ENCODE data around the gene LMO4.

Gene LMO4

DNA sequence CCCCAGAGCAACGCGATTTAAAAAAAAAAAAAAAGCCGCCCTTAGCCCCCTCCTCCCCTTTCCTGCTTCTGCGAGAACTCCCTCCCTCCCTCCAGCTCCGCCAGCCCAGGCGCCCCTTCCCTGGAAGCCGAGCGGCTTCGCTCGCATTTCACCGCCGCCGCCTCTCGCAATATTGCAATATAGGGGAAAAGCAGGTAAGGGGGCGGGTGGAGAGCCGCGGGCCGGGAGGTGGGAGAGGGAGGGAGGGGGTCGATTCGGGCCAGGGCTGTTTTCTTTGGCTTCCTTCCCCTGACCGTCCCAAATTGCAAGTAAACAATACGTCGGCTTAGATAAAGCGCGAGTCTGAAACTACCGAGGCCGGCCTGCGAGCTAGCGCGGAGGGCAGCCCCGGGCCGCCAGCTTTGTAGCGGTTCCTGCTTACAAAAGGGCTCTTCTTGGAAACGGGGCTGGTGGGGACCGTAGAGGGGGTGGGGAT lies 408 bp downstream of the LMO4 start:
- peak; percentile 46 for DNase-seq

DNA sequence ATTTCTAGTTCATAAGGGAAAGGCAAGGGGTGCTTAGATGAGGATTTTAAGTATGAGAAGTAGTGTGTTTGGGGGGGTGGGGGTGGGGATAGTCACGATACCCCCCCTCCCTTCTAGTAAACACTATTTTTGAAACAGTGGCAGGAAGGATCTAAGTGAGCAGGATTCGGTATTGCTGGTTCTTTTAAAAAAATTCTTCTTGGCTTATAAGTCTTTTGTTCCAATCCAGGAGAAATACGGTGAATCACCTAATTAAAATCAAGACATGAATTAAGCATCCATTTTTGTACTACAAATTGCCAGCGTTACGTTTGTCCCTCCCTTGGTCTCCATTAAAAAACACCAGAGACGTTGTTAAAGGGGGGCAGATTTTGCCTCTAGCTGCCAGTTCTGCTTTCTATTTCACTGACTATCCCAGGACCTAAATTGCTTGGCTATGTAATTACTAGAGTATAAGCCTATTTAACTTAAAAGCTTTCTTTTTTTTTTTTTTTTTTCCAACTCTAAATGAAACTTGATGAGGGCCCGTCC lies 911 bp downstream of the LMO4 start:
- DNase-seq = no peak

DNA sequence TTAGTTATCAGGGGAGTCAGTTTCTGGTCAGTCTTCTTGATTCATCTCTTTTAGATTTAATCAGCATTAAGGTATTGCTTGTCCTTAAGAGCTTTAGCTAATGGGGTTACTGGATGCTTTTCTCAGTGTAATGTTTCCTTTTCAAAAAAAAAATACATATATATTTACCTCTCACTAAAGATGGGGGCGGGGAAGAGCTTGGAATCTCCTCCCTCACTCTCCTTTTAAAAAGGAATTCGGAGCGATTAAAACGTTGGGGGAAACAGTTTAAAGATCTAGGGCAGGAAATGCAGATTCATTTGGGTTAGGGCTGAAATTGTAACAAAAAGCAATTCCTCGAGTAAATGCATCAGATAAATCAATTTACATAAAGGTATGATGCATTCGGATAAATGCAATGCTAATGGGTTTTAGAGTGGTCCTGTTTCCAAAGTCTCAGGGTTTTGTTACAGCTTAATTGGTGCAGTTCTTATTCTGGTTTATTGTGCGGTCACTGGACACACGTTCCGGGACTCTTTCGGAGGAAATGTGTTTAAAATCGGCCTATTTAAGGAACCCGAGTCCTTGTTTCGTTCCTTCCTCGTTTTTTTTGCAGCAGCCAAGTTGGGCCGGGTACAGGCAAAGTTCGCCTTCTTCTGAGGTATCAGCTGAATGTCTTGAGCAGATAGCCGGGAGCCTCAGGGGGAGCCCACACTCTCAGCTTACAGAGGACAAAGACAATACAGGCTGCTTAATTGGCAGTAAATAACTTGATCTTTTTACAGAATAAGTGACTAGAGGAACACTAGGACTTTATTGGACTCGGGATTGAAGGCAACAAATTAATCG lies 1.6 kb downstream of the LMO4 start:
- peak in 1 of 2 donors; percentile 2 for DNase-seq

DNA sequence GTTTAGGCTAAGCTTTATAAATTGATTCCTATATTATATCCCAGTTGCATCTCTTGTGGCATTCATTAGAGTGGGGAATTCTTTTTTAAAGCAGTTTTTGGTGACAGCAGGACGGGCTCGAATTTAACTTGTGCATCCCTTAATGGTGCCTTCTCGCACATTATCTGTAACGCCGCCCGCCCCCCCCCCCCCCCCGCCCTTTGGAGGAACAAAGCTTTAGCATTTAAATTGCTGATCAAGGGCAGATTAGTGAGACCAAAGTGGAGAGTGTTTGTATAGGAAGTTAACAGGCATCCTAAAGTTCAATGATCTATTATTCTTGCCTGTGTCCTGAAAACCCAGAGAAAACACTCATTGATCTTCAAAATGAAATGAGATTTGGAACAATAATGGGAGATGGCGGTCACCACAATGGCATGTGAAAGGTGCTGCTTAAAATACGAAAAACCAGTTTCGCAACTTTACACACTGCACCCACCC lies 2.2 kb downstream of the LMO4 start:
- DNase-seq = no peak

DNA sequence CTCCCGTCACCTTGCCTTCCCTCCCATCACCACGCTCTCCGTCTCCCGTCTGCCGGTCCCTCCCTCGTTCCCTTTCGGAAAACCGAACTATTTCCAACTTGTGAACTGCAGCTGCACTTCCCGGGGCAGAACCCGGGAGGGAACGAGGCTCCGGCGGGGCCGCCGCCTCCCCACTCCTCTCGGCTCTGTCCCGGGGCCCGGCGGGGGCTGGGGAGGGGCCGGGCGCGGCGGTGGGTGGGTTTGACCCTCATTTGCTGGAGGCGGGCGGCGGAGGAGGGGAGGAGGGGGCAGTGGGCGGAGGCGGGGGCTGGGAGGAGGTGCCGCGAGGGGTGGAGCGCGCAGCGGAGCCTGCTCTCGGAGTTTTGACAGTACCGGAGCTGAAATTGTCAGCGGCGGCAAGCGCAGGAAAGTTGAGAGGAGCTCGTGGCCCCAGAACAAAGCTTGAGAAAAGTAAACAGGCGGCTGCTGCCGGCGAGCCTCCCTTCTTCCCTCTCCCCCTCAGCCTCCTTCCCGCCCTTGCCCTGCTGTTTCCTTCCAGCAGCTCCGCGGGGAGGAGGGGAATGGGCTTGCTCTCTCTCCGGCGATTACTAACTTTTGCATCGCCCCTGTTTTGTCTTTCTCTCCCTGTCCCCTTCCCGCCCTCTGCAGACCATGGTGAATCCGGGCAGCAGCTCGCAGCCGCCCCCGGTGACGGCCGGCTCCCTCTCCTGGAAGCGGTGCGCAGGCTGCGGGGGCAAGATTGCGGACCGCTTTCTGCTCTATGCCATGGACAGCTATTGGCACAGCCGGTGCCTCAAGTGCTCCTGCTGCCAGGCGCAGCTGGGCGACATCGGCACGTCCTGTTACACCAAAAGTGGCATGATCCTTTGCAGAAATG lies 2.9 kb downstream of the LMO4 start:
- DNase-seq = peak; percentile 53 to 58

DNA sequence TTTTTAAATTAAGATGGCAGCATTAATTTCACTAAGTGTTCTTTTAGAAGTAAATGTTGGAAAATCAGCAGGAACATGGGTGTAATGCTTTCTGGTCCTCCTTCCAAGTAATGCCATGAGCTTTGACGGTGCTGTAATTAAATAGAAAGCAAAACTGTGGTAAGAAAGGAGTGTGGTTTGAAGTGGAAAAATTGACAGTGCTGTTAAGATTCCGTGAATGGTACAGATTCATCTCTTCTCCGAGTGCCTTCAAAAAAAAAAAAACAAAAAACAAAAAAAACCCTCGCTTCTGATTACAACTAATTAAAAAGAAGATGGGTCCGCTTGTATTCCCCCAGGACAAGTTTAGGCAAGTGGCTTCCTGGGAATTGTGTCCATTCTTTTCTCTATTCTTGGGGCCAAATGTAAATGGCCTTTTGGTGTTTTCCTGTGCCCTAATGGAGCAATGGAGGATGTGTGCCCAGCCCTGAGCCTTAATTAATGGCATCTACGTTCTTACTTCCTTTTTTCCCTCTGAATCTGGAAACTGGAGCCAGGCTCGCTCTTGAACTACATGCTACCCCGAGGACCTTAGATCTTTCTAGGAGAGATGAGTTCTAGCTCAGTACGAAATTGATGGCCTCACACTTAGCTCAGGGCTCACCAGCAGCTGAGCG lies 5.1 kb downstream of the LMO4 start:
- DNase-seq = no peak

DNA sequence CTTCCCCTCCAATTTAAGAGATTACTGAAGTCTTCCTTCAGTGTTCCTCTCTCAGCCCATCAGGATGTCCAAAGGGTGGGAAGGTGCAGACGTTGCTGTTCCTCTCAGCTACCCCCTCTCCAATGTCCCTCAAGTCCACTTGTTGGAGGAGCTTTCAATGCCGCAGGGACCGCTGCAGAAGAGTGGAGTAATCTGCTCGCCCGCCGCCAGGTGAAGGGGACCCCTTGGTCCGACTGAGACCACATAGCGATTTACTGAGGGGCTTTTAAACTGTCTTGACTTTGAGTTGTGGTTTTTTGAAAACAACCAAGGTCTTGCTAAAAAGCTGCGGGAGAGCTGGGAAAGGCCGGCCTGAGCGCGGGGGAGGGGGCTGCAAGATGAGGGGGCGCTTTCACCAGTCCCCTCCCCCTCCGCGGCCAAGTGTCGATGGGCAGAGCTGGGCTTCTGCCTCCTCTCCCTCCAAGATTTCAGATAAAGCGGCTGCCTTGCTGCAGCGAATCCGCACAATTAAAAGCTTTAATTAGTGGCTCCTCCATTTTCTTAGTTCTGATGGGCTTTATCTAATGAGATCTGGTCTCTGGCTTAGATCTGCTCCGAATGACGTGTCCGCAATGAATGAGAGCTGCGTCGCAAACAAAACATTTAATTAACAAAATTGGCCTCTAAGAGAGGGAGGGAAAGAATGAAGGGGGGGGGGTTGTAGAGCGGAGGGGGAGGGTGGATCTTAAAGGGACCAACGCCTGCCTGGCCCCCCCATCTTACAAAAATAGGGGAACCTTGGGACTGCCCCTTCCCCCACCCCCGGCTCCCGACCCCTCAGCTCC lies 5.9 kb downstream of the LMO4 start:
- DNase-seq = peak in 1 of 2 donors; percentile 4

DNA sequence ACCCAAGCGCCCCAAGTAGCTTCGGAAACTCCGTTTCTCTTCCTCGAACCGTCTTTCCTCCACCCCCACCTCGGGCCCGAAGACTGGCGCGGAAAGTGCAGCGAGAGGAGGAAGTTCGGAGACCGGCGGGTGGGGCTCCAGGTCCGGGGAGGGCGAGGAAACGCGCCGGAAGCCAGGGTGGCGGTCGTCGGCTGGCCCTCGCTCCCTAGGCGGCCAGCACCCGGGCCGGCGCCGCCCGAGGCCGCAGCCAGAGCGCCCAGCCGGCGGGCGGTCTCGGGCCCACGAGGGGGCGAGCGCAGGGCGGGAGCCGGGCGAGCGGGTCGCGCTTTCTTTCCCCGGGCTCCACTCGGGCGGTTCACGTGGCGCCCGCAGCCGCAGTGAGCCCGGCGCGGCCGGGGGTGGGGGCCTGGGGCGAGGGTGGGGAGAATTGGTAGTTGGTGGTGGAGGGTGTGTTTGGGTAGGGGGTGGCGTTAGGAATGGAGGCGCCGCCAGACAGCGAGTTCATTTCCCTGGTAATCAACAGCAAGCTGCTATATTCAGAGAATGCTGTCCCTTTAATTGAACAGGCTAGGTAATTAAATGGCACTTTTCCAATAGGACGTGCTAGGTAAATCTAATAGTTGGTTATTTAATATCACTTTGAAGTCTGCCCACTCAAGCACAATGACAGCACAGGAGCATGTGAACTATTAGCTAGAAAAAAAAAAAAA lies 6.7 kb downstream of the LMO4 start:
- peak; percentile 65 for DNase-seq

DNA sequence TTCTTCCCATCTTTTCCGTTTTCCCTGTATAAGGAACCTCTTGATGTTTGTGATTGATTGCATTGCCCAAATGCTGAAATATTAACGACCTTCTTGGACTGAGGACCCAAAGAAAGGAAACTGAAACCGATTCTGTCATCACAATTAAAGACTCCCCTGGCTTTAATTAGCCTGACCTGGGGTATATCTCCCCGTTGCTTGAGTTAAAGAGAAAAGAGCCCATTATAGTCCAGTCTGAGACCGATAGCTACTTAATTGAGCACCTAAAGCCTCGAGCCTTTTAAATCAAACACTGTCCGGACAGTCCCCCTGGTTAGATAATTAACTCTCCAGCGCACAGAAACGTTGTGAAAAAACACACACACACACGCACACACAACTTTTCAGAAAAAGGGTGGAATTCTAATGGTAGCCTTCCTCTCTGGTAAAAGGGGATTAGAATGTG lies 8.0 kb downstream of the LMO4 start:
- no peak for DNase-seq

DNA sequence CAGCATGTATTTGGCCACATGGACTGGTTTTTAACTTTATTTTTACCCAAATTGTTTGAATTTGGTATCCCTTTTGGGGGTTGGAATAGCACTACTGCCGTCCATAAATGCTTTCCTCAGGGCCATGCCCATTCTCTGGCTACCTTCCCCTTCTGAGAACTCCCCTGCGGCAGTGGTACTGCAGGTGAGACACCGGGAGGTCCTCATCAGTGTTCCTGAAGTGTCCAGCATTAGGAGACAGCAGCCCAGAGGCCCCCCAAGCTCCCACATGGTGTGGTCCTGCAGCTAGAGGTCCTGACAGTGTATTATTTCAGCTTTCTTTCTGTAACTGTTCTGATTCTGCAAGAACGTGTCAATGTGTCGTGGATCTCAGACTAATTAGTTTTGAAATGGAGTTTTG lies 8.9 kb downstream of the LMO4 start:
- DNase-seq = no peak

DNA sequence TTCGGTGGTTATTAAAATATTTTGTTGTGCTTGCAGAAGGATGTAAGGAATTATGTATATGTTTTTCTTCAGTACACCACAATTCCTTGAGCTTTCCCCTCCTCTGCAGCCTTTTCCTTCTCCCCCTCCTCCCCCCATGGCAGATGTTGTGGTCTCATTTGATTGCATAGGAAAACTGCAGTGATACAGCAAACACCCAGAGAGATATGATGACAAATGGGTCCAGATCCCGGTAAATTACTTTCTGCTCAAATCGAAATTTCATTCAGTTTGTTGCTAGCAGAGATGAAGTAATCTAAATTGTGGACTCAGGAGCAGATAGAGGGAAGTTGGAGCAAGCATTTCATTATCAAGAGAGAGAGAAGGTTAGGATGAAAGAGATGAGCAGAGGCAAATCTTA lies 9.9 kb downstream of the LMO4 start:
- DNase-seq = no peak

DNA sequence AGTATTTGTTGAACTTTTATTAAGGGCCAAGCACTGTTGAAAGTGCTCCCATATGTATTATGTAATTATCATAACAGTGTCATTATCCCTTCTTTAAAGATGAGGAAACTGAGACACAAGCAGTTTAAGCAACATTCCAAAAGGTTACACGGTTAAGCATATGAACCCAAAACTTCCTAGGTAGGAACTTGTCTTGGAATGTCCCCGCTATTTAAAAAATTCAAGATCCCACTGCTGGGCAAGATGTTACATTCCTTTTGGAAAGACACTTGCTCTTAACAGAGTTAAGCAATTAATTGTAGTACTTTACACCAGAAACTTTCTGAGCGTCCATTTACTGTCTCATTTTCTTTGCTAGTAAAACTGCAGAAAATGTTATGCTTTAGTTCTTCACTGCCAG lies 15.6 kb downstream of the LMO4 start:
- no peak for DNase-seq

DNA sequence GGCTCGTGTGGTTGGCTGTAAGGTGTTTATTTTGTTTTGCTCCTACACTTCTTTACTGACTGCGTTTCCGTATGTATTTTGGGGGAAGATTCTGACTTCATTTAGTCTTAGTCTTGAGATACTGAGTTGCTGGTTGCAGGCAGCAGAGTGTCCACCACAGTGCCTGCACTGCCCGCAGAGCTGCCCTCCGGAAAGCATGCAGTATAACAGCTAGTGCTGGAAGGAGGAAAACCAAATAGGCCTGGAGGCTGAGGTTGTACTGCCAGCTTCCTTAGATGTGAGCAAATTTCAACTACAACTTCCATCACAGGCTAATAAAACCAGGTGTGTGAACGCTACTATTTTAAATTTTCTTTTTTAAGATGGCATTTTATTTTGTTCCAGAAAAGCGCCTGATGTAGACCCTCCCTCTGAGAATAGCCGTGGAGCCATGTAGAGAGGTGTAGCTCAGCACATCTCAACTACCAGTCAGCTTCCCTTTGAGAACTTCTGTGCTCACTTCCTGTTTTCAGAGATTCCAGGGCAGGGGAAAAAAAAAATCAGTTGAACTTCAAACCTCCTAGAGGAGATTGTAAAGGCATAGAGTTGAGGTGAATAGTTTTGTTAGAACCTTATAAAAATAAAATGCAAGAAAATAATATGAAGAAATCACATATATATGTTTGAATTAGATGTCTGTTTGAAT lies 17.6 kb downstream of the LMO4 start:
- no peak for DNase-seq

DNA sequence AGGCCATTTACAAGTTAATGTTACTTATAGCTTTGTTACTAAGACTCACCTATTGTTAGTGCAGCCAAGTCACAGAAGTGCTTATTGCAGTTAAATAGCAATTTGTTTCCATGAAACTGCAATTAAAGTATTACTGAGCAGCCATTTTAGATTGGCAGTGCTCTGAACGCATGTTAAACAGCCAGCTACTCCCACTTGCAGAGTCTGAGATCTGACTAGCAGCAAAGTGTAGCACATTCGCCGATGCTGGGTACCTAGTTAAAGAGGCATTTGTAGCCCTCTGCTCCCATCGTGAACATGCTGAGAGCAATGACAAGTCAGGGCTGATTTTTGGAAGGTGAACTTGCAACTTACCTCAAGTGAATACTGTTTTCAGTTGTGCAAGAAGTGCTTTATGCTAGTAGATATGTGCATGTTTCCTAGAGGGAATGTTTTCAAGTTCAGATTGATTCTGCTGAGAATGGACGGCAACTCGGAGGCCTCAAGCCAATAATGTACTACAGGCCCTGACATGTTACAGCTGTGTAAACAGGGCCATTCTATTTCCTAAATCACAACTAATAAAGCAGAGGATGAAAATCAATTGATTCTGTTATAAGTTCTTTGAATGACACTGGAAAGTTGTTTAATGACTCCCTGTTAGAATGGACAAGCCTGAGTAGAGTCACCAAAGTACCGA lies 19.8 kb downstream of the LMO4 start:
- no peak for DNase-seq

DNA sequence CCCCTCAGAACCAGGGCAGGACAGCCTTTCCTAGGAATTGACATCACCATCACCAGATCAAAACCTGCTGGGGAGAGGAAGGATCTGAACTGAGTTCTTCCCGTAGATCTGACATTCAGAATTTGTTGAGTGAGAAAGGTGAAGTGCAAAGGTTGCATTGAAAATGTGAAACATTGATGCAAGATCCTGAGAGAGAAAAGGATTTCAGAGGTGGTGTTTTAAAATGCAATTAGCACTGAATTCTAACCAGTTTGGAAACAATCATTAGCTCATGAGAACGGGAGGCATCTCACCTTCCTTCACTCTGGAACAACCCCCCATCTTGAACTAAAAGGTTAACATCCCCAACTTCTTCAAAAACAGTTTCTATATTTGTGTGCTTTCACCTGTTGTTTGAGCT lies 20.4 kb downstream of the LMO4 start:
- no peak for DNase-seq

DNA sequence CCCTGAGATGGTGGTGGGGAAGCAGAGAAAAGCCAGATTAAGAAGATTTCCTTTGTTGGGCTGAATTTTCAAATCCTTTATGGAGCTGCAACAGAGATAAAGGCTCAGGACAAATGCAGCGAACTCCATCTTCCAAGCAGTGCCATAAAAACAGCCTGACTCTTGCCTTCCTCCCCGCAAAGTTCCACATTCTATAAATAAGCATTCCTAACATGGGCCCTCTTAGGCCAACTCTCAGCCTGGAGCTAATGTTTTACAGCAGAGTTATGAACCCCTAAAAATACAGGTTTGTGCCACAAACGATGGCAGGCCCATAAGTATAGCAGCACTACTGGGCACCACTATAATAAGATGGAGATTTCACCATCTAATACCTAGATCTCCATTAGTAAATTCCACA lies 27.2 kb downstream of the LMO4 start:
- DNase-seq = no peak

DNA sequence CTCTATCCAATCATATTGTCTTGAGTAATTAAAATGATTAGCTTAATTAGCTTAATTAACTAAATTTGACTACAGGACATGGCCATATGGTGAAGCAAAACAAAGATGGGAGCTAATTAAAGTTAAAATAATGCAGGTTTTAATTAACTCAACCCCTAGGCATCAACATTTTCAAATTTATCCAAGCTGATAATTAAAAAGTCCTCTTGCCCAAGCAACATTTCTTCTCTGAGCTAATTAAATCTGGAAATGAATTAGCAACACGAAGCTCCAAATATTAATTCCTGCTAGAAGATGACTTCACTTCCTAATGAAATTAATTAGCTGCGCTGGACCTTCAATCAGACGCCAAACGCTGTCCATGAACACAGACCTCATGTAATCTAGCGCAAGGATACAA lies 27.9 kb downstream of the LMO4 start:
- DNase-seq = no peak

DNA sequence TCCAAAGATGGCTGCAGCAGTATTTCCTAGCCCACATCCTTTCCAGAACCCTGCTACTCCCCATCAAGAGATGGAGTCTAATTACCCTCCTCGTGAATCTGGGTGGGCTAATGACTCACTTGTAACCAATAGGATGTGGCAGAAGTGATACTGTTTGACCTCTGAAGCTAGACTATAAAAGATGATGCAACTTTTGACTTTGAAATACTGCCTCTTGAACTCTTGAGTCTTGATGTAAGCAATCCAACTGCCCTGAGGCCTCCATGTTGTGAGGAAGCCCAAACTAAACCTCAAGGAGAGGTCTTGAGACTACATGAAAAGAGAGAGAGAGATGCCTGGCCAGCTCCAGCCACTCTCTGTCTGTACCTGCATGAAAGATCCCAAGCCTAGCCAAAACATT lies 29.5 kb downstream of the LMO4 start:
- DNase-seq = no peak

DNA sequence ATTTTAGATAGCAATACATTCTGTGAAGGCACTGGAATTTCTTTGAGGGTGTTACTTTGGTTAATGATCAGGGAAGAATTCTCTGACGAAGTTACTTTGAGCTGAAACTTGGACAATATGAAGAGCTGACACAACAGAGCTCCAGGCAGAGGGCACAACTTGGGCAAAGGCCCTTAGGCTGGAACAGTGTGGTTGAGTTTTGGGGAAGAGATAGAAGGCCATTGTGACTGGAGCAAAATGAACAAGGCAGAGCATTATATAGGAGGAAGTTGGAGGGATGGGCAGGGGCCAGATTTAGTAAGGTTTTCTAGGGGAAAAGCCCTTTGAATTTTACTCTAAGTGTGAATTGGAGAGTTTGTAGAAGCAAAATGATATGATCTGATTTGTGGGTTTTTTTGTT lies 30.9 kb downstream of the LMO4 start:
- DNase-seq = no peak

All from stimulated activated CD4-positive, alpha-beta T cell treated with anti-CD3 and anti-CD28 coated beads, Interleukin-2, amount 100 ng/mL, for 24 hours (primary cell).